Gastrocnemius medialis (tissue), 4 donors: ENCODE results near the gene TNNI3K. TPM values are rescaled to one million over a fixed set of nuclear protein-coding genes. Genes with fewer than 3 reads are reported as not detected.

Experiments used
- ATAC-seq, 2 donors: fragments of 150-250 bp; one replicate each; pipeline ENCODE4 v1.9.1; 2016
- DNase-seq, 2 donors: peaks; one replicate each; pipeline ENCODE4 v3.0.0-alpha.2; 2019
- H3K27ac ChIP-seq, 4 donors: fragments of 200-600 bp; sonication (generic); 1 replicate in 1 of 4; 2 replicates in 3 of 4; pipeline ENCODE4 v1.5.1; 2016 to 2018; ENCODE audit warnings: mild to moderate bottlenecking in 2 of 4, moderate library complexity in 1 of 4
- H3K27me3 ChIP-seq, 3 donors: fragments of 200-600 bp; sonication (generic) in 2 of 3; 1 replicate in 1 of 3; 2 replicates in 2 of 3; pipeline versions ENCODE4 v1.5.1 to v1.6.0; 2016 to 2019; ENCODE audit warnings: mild to moderate bottlenecking in 1 of 3, moderate library complexity in 1 of 3
- H3K36me3 ChIP-seq, 2 donors: fragments of 200-600 bp; sonication (generic) in 1 of 2; one replicate each; pipeline ENCODE4 v1.5.1; 2017 to 2018
- H3K4me1 ChIP-seq, 2 donors: fragments of 200-600 bp; sonication (generic) in 1 of 2; one replicate each; pipeline ENCODE4 v1.5.1; 2016 to 2017; ENCODE audit warnings: mild to moderate bottlenecking in 2 of 2
- H3K4me3 ChIP-seq, 4 donors: fragments of 200-600 bp; sonication (generic) in 3 of 4; 1 replicate in 1 of 4; 2 replicates in 3 of 4; pipeline ENCODE4 v1.5.1; 2016 to 2019; ENCODE audit warnings: mild to moderate bottlenecking in 2 of 4
- H3K9me3 ChIP-seq, 3 donors: fragments of 200-600 bp; sonication (generic) in 2 of 3; 1 replicate in 1 of 3; 2 replicates in 2 of 3; pipeline ENCODE4 v1.5.1; 2016 to 2019
- CTCF ChIP-seq, 5 experiments: fragments of 450-650 bp in 3 of 5; fragments of 200-600 bp in 2 of 5; sonication (generic) in 2 of 5; IDR thresholded peaks in 4 of 5; conservative IDR thresholded peaks in 1 of 5; 1 replicate in 4 of 5; 2 replicates in 1 of 5; pipeline ENCODE4 v1.5.1; 2016 to 2019; ENCODE audit warnings: antibody characterized with exemption in 5 of 5, mild to moderate bottlenecking in 3 of 5, moderate library complexity in 3 of 5
- POLR2A ChIP-seq, 2 donors: fragments of 450-650 bp; IDR thresholded peaks; one replicate each; pipeline ENCODE4 v1.6.1; 2017; ENCODE audit warnings: antibody characterized with exemption in 2 of 2, mild to moderate bottlenecking in 2 of 2, moderate library complexity in 2 of 2
- in situ Hi-C, 4 donors: fragments of 200-750 bp; cut with MboI; loops; one replicate each; pipeline versions ENCODE4 v1.15.0 to v1.8.0; 2017; ENCODE audit warnings: low sequenced_read_pairs in 4 of 4
- intact Hi-C: fragments of 100-400 bp; cut with DNase I; formaldehyde crosslinking; loops from one replicate; pipeline ENCODE4 v1.15.1; 2023; ENCODE audit warnings: low total_unique reads
- total RNA-seq, 4 donors: library from RNA; depleted of rRNA; stranded (reverse); fragments of >200 nt; gene quantifications; one replicate each; pipeline versions ENCODE4 v1.1.0 to v1.2.3, GENCODE V29; 2016

TNNI3K gene
- total RNA-seq, 4 donors from 2014 or later, result 0.39 to 8.6 (median 4.0) TPM

GRCh38 chr1:74317663-74318062 lies 82.5 kb downstream of the TNNI3K start:
- Histone ChIP-seq H3K27me3 (no peaks in the 10 kb centered on the region), H3K9me3 (no peaks in the 10 kb centered on the region), H3K36me3 (no peaks in the 10 kb centered on the region), H3K27ac (no peak overlapping the region), H3K4me1 (no peaks in the 10 kb centered on the region), H3K4me3 (no peak overlapping the region)
- DNase-seq (no peak), ATAC-seq (no peak)
- TF ChIP-seq CTCF (IDR thresholded peaks at IDR 0.05 in 4 of 5, conservative IDR thresholded peaks at IDR 0.05 in 1 of 5), result no peak
- no peak for TF ChIP-seq POLR2A (IDR thresholded peaks at IDR 0.05)
- intact Hi-C loops (no loop called here), in situ Hi-C loops (no loop called here)

- Histone ChIP-seq H3K9me3 (no peaks in the 10 kb centered on the region), H3K27me3 (no peaks in the 10 kb centered on the region), H3K27ac (no peak overlapping the region), H3K36me3 (no peaks in the 10 kb centered on the region), H3K4me3 (no peak overlapping the region), H3K4me1 (no peaks in the 10 kb centered on the region)
- in situ Hi-C loops, result no loop called here
- no peak for TF ChIP-seq POLR2A (IDR thresholded peaks at IDR 0.05)
- TF ChIP-seq CTCF (IDR thresholded peaks at IDR 0.05 in 4 of 5, conservative IDR thresholded peaks at IDR 0.05 in 1 of 5), result no peak
- DNase-seq, result no peak
- intact Hi-C loops, result no loop called here
- no peak for ATAC-seq
Observed at GRCh38 chr1:74323937-74324473, 88.8 kb downstream of the TNNI3K start.

- Histone ChIP-seq H3K36me3 (no peaks in the 10 kb centered on the region), H3K4me1 (no peaks in the 10 kb centered on the region), H3K9me3 (no peaks in the 10 kb centered on the region), H3K27me3 (no peaks in the 10 kb centered on the region), H3K4me3 (no peak overlapping the region), H3K27ac (no peak overlapping the region)
- intact Hi-C loops, result no loop called here
- ATAC-seq, result no peak
- no peak for TF ChIP-seq POLR2A (IDR thresholded peaks at IDR 0.05)
- TF ChIP-seq CTCF (IDR thresholded peaks at IDR 0.05 in 4 of 5, conservative IDR thresholded peaks at IDR 0.05 in 1 of 5), result no peak
- DNase-seq, result no peak
- in situ Hi-C loops, result no loop called here
Observed at GRCh38 chr1:74324684-74325448, 89.7 kb downstream of the TNNI3K start.

GRCh38 chr1:74328851-74329250 lies 93.7 kb downstream of the TNNI3K start:
- intact Hi-C loops, result no loop called here
- H3K9me3 ChIP-seq, result no peaks in the 10 kb centered on the region
- H3K4me1 ChIP-seq, result no peaks in the 10 kb centered on the region
- no peak overlapping the region for H3K4me3 ChIP-seq
- DNase-seq (no peak), ATAC-seq (no peak)
- TF ChIP-seq POLR2A (IDR thresholded peaks at IDR 0.05), result no peak
- no peak for TF ChIP-seq CTCF (IDR thresholded peaks at IDR 0.05 in 4 of 5, conservative IDR thresholded peaks at IDR 0.05 in 1 of 5)
- H3K27me3 ChIP-seq, result no peaks in the 10 kb centered on the region
- in situ Hi-C loops, result no loop called here
- no peaks in the 10 kb centered on the region for H3K36me3 ChIP-seq
- H3K27ac ChIP-seq, result no peak overlapping the region
